GM21576 (cell line): Measurements from ENCODE around the gene GFI1.
"Not testable (repeated sequence)": the region's sequence is repeated elsewhere in the genome, so short reads cannot be mapped to it uniquely, and the experiment has no call there.

ENCODE experiments used
- ATAC-seq: cut with Tn5 transposase; IDR thresholded peaks from one replicate; pipeline ENCODE4 v1.9.1; 2021; ENCODE audit warnings: mild to moderate bottlenecking, moderate library complexity; ENCODE audit not compliant: unreplicated experiment

GFI1 gene

DNA sequence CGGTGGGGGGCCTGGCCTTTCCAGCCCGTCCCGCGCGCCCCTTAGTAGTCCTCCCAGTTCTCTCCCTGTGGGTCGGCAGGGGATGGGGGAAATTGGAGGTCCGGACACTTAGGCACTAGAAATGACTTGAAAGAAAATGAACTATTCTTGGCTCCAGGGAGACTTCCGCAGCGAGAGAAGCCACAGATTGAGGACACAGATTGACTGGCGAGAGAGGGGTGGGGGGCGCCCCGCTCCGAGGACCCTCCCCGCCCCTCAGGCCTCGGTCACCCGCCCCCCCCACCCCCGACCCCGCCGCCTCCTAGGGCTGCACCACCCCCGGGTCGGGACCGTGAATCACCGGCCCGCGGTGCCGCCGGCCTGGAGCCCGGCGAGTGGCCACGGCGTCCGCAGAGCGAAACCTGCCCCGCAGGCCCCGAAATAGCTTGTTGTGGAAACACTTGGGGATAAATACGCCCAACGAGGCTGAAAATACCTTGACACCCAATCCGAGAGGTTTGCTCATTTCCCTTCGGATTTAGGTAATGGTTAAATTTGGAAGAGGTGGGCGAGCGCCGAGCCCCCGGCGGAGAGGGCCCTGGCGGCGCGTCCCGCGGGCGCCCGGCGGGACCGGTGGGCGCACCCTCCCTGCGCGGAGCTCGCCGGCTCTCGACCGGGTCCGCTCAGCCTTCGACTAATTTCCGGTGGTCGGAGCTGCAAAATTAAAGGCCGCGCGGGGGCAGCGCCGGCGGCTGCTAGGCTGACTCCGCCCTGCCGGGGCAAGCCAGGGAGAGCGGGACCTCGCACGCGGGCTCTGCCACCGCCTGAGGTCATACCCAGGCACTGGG lies at the start of gene GFI1:
GFI1 (minus strand) TSS at position 675 of the 827 bp plus-strand sequence. CDS start 3,438 bp downstream, outside the sequence.
- peak; percentile 27 for ATAC-seq

DNA sequence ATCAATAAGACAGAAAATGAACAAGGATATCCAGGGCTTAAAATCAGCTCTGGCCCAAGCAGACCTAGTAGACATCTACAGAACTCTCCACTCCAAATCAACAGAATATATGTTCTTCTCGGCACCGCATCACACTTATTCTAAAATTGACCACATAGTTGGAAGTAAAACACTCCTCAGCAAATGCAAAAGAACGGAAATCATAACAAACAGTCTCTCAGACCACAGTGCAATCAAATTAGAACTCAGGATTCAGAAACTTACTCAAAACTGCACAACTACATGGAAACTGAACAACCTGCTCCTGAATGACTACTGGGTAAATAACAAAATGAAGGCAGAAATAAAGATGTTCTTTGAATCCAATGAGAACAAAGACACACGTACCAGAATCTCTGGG lies 45.6 kb upstream of the GFI1 start:
- ATAC-seq: not testable (repeated sequence)

- not testable (repeated sequence) for ATAC-seq
These were observed 45.2 kb upstream of the GFI1 start for GRCh38 chr1:92531939-92532338.

DNA sequence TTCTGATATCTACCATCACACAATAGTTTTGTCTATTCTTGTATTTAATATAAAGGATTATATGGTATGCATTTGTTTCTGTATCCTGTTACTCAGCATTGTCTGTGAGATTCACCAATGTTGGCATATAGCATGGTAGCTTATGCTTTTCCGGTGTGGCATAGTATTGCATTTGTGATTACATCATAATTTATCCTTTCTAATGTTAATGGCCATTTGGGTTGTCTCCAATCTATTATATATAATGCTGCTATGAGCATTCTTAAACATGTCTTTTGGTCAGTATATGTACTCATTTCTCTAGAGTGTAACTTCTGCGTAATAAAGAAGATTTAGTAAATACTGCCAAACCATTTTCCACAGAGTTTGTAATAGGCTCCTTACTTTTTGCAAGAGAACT lies 40.9 kb upstream of the GFI1 start:
- no peak for ATAC-seq

GRCh38 chr1:92524944-92525590 lies 38.3 kb upstream of the GFI1 start:
- ATAC-seq: not testable (repeated sequence)

DNA sequence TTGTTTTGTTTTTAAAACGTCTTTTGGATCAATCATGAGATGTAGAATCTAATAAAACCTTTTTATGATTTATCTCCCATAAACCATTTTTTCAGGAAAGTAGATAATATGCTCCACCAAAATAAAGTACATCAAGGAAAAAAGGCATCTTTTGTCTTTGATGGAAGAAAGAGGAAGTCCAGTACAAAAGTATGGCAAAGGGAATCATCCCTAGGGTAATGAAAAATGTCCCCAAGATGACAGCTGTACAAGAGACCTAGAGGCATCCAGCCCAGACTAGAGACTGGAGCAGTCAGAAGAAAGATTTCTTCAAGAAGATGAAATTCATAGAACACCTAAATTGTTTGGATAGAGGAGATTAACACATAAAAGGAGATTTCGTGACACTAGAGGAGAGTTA lies 32.3 kb upstream of the GFI1 start:
- no peak for ATAC-seq

DNA sequence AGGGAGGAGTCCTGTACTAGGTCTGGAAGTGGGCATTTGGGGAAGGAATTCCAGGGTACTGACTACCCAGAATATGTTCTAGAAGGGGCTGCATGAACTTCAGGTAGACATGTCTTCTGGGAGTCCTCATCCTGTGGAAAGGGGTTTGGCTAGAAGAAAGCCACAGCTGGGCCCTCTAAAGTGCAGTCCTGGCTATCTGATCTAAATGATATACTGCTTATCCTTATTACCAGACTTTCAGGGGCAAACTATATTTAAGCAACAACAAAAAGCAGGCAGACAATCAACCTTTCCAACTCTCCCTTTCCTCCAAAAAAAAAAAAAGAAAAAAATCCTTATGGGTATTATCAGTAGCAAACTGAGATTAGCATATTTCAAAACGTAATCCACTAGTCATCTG lies 29.8 kb upstream of the GFI1 start:
- no peak for ATAC-seq

DNA sequence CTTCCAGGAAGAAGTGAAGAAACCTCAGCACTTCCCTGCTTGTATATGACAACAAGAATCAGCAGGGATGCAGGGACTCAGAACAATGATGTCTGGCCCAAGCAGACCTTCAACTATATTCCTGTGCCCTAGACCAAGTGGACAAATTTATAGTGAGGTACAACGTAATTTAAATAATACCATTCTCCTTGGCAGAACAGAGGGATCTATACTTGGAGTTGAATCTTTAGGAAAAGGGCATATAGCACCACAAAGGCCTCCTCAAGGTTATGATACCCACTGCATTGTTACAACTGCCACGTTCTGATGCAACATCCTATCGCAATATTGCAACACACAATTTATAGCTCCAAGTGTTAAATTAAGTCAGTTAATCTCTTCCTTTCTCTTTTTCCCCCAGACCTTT lies 29.1 kb upstream of the GFI1 start:
- ATAC-seq: no peak

GRCh38 chr1:92511541-92511940 lies 24.8 kb upstream of the GFI1 start:
- no peak for ATAC-seq

GRCh38 chr1:92509619-92510018 lies 22.9 kb upstream of the GFI1 start:
- ATAC-seq: no peak

DNA sequence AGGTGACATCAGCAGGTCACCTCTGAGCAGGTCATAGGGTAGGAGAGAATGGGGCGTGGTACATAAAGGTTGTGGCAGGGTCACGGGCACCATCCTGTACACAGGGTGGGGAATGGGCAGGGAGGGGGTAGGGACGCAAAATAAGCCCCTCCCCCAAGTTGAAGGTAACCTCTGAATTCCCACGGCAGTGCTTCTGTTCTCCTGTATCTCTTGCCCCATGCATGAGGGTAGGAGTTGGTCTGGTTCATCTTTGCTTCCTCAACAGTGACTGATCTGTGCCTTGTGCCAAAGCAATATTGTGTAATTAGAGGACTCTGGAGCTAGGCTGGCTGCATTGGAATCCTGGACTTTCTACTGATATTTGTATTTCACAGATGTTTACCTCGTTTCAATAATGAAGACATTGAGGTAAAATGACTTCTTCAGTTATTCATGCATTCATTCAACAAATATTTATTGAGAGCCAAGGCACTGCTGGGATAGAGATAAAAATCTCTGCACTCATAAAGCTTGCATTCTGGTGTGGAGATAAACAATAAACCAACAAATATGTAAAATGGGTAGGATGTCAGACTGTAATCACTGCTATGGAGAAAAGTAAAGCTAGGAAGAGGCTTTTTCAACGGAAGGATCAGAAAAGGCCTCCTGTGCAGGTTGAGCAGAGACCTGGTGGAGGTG lies 18.4 kb upstream of the GFI1 start:
- ATAC-seq: no peak

DNA sequence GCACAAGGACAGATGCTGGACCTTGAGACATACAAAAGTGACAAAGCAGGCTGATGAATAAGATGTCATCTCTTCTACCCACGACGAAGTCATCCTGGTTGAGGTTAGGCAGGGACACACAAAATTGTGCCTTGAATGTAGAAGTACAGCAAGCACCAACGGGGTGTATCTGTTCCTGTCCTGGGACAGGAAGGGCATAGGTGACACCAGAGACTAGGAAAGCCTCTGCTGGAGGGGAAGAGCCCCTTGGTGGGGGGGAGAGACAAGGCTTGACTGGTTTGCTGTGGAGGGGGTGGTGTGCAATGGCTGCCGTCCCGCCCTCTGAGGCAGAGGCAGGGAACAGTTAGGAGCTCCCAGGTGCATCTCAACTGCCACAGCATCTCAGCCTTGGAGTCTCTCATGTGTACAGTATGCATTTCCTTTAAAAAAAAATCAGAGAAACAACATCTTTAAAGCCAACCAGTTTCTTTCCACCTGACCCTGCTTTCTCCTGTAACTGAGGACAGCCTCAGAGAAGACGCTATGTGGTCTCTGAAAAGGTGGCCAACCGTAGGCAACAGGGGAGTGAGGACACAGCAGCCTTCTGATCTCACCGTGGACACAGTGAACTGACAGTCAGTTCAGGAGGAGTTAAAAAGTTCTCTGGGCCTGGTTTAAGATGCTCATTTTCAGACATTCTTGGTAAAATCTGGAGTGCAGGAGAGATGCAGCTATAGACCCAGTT lies 17.7 kb upstream of the GFI1 start:
- no peak for ATAC-seq

DNA sequence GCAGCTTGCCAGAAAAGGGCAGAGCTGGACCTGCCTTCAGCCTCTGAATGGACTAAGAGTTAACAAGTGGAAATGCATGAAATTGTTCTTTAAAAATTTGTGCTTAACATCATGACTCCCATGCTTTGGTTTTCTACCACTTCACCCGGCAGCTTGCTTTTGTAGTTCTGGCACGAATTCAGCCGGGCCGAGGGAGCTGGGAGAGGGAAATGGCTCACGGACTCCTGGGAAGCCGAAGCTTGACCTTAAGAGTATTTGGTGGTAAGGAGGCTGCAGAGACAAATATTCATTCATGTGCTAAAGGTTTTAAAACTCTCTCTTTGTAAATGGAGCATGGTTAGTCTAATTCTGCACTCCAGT lies 17.2 kb upstream of the GFI1 start:
- no peak for ATAC-seq

DNA sequence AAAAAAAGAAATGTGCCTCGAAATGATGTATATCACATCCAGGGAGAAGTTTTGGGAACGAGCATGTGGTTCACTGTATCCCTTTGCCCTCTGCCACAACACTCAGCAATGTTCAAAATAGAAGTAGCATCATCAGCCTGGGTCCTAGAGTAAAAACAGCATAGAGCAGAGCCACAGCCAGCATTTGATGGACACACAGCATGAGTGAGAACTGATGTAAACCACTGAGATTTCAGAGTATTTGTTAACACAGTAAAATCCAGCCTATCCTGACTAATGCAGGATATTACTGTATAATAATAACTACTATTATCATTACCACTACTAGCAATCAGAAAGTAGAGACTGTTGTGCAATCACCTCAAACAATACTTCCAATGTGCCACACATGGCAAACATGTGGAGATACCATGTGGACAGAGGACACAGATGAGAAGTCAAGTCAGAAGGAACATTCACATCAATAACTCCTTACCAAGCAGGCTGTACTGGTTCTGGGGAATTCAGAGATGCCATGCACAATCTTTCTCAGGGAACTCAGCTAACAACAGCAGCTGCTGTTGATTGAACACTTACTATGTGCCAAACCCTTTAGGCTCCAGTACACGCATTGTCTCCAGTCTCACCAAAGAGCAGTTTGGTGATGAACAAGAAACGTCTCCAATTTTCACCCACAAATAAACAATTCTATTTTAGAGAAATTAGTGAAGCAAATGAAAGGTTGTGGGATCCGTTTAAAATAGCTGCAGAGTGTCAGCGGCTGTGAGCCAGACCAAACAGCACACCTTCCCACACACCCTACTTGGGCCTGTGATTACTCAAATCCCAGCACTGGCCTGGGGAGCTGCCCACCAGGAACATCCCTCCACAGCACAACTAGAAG lies 16.6 kb upstream of the GFI1 start:
- ATAC-seq: no peak

GRCh38 chr1:92502247-92502646 lies 15.5 kb upstream of the GFI1 start:
- ATAC-seq: peak; percentile 66

- no peak for ATAC-seq
These were observed 13.8 kb upstream of the GFI1 start for GRCh38 chr1:92500552-92500951.

DNA sequence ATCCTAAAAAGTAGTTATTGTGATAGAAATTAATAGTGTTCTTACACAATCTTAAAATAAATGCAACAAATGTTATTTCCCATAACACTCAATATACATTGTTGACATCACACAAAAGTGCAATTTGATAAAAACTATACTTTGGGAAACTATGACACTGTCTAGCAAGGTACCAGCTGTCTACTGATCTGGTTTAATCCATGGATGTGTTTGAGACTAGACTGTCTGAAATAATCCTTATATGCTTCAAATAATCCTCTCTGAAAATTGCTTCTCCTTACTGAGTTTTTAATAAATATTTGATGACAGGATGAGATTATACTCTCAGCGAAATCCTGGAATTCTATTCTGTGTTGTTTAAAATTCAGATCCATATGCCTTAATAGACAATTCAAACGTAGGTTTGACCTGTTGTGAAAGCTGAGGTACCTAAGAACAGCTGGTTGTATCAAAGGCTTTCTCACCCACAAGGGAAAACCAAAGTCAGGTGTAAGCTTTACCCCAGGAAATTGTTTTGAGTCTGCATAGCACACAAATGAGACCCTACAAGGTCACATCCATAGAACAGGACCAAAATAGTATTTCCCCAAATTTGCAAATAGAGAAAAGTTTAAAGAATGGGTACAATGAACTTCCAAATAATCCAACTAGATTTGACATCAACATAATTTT lies 8.8 kb upstream of the GFI1 start:
- no peak for ATAC-seq

DNA sequence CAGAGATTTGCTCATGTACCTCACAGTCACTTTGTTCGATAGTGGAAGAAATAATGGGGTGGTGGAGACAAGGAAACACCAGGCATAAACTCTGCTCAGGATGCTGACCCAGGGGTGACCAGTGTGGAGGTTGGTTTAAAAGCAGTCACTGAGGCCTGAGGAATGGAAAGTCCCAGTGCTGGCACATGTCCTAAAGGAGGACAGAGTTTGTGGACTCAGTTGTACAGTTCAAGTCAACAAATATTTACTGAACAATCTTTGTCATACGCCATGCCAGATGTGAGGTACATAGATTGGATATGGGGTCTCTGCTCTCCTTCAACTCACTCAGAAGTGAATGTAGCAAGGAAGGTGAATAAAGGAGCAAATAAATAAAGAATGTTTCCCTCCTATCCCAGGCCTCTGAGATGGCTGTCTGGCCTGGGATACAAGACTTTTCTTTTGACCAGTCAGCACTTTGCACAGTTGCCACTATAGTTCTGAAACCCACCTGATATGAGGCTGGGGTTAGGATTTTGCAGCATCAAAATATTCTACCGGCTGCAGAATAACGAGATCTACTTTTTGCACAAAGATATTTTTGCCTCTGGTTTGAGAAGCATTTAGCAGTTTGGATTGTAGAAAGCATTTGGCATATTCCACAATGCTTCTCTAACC lies 7.9 kb upstream of the GFI1 start:
- no peak for ATAC-seq

DNA sequence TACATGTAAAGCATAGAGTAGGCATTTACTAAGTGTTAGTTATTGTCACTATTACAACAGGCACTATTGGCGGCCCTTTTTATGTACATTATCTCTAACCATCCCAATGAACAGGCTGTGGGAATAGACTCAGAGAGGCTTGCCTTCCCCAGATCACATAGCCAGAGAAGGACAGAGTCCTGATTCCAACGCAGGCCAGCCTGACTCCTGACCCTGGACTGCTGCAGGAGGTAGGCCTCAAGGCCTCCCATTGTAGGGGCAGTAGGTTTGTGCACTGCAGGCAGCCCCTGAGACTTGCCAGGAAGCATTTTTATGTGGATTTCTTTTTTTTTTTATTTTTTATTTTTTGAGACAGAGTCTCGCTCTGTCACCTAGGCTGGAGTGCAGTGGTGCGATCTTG lies 6.4 kb upstream of the GFI1 start:
- ATAC-seq: no peak
